GM12801 (cell line): ENCODE data around the gene CACNA1H.

Source experiments
- TF ChIP-seq, protein P1 (sequence below): IDR thresholded peaks from one replicate; pipeline ENCODE4 v1.5.1; 2011; ENCODE audit warnings: control low read depth; ENCODE audit not compliant: insufficient read length; ENCODE audit errors: extremely low read depth

Gene CACNA1H

DNA sequence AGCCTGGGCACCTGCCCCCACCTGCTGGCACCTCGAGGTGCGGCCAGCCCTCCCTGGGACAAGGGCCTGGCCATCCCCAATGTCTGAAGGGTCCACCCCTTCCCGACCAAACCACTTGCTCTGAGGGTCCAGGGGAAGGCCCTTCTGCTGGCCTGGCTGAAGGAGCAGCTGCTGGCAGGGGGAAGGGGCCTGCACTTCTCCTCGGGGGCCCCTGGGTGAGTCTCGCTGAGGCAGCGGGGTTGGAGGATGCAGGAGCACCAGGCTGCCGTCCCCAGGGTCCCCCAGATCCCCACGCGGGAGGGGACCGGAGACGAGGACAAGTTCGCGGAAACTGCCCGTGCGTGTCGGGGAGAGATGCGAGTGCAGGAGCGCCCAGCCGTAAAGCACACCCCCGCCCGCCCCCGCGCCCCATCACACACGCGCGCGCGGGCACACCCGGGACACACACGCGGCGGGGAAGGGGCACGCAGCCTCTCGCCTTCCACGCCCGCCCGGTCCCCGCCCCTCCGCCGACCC is 725 bp upstream of the CACNA1H start:
- TF ChIP-seq, protein P1, sequence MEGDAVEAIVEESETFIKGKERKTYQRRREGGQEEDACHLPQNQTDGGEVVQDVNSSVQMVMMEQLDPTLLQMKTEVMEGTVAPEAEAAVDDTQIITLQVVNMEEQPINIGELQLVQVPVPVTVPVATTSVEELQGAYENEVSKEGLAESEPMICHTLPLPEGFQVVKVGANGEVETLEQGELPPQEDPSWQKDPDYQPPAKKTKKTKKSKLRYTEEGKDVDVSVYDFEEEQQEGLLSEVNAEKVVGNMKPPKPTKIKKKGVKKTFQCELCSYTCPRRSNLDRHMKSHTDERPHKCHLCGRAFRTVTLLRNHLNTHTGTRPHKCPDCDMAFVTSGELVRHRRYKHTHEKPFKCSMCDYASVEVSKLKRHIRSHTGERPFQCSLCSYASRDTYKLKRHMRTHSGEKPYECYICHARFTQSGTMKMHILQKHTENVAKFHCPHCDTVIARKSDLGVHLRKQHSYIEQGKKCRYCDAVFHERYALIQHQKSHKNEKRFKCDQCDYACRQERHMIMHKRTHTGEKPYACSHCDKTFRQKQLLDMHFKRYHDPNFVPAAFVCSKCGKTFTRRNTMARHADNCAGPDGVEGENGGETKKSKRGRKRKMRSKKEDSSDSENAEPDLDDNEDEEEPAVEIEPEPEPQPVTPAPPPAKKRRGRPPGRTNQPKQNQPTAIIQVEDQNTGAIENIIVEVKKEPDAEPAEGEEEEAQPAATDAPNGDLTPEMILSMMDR = no peak

DNA sequence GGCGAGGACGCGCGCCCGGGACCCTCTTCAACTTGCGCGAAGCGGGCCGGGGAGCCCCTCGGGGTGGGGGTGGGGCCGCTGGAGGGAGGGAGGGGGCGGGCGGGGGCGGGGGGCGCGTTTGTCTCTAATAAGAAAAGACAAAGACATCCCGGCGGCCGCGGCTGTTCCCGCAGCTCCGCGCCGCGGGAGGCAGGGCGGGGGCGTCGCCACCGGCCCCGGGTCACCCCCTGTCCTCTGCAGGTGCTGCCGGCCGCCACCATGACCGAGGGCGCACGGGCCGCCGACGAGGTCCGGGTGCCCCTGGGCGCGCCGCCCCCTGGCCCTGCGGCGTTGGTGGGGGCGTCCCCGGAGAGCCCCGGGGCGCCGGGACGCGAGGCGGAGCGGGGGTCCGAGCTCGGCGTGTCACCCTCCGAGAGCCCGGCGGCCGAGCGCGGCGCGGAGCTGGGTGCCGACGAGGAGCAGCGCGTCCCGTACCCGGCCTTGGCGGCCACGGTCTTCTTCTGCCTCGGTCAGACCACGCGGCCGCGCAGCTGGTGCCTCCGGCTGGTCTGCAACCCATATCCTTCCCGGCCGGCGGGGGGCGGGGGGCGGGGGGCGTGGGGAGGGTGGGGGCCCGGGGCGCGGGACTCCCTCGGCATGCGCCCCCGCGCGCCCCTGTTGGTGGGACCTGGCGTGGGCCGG is 714 bp downstream of the CACNA1H start:
- TF ChIP-seq, protein P1 = no peak

DNA sequence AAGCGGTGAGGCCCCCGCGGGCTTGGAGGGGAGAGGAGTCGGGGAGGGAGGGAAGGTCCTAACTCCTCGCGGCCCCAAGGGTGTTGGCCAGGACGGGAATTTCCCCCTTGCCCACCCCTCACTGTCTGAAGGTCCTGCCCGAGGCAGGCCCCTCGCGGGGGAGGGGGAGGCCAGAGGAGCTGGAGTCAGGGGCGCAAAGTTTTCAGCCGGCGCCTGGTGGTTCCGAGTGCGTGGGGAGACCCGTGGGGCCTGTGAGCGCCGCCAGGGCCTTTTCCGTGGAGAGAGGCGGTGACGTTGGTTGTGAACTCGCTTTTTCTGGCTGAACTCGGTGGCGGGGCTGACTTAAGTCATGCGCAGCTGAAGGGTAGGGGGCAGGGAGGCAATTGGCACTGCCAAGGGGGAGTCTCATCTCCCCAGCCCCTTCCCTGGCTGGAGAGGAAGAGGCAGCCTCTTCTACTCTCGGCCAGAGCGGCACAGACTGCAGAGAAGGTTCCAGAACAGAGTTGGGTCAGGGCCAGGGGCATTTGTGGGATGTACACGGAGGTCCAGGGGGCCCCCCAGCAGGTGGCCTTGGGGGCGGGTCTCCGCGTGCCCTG is 1.5 kb downstream of the CACNA1H start:
- TF ChIP-seq, protein P1 = no peak

DNA sequence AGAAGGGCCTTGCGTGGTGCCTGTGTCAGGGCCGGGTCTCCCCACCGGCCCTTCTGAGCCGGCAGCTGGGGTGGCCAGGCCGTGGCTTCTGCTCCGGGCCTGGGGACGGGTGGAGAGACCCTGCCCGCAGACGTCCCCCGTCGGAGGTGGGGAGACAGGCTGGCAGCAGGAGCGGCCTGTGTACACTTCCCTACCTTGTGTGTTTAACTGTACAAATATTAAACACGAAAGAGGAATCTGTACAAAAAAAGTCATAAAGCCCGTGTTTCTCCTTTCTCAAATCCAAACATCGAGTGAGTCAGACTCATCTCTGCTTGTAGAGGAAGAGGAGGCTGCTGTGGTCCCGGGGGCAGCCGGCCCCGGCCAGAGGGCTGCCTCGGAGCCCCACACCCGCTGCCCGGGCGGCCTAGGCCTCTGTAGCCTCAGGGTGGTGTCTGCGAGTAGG is 2.0 kb downstream of the CACNA1H start:
- TF ChIP-seq, protein P1 = no peak

DNA sequence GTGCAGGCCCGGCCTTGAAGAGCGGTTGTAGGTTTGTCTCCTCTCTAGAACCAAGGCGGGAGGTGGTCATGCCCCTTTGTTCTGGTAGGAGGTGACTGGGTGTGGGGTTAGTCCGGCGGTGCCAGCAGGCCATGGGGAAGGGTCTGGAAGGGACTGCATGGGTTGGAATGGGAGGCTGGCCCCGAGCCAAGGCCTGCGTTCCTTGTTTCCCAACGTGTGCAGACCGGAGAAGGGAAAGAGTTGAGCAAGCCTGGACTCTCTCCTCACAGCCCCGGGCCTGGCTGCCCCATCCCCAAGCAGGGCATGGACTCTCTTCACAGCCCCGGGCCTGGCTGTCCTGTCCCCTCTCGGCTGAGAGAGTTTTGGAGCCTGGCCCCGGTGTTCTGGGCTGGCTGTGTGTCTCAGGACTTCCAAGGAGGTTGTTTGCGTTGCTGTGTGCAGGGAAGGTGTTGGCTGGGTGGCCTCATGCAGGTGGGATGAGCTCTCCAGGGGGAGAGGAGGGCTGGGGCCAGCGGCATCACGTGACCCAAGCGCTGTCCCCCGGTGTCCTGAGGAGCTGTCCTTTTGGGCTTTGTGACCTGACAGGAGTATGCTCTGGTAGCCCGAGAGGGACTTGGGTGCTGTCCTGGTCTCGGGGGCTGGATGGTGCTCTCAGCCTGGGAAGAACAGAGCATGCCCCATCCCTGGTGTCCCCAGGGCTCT is 2.6 kb downstream of the CACNA1H start:
- TF ChIP-seq, protein P1 = no peak

DNA sequence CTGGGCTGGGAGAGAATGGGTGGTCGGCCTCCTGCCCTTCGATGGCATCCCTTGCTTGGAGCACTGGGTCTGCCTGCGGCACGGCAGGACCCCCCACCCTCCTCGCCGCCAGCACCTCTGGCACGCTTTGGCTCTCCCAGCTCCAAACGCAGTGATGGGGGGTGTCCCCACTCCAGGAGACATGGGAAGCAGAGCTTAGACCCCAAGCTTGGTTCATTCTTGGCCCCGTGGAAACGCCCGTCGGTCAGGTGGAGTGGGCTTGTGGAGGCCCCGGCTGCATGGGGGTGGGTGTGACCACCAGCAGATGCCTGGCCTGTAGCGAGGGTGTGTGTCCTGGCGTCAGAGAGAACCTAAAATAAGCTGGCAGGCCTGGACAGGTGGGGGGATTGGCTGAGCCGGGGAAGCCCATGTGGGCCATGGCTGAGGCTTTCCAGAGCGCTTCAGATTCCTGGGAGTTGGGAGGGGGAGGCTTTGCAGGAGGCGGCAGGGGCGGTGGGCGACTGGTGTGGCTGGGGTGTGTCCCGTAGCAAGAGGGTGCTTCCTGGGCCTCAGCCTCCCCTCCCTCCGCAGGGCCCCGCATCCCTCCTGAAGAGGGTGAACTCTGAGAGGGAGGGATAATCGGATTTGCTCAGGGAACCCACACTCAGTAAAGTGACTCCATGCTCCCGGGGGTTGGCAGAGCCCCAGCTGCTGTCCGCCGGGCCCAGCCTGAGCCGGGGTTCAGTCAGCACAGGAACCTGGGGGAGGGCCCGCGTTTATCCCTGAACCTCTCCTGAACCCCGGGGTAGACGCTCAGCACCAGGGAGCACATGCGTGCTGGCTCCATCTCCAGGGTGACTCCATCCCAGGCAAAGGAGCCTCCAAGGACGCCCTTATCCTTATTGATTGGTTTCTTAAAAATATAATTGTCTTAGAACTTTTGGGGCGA is 3.4 kb downstream of the CACNA1H start:
- TF ChIP-seq, protein P1 = no peak
